Ascending aorta (tissue), 2 donors: ENCODE results near the gene GLRX2. TPM values are rescaled to one million over a fixed set of nuclear protein-coding genes. Genes with fewer than 3 reads are reported as not detected.

Source experiments
- DNase-seq, 2 donors: peaks; one replicate each; pipeline ENCODE4 v3.0.0-alpha.2; 2019; ENCODE audit warnings: low spot score in 2 of 2
- H3K27ac ChIP-seq, 2 donors: fragments of 200-600 bp; sonication (generic); one replicate each; pipeline ENCODE4 v1.5.1; 2016 to 2017; ENCODE audit warnings: mild to moderate bottlenecking in 1 of 2
- H3K27me3 ChIP-seq: fragments of 200-600 bp; sonication (generic); one replicate; pipeline ENCODE4 v1.5.1; 2017
- H3K36me3 ChIP-seq, 2 donors: fragments of 200-600 bp; sonication (generic); one replicate each; pipeline ENCODE4 v1.5.1; 2016
- H3K4me1 ChIP-seq, 2 donors: fragments of 200-600 bp; sonication (generic); one replicate each; pipeline ENCODE4 v1.5.1; 2016 to 2017; ENCODE audit warnings: mild to moderate bottlenecking in 1 of 2
- H3K4me3 ChIP-seq, 2 donors: fragments of 200-600 bp; sonication (generic); one replicate each; pipeline ENCODE4 v1.5.1; 2016 to 2017; ENCODE audit warnings: mild to moderate bottlenecking in 1 of 2
- H3K9me3 ChIP-seq, 2 donors: fragments of 200-600 bp; sonication (generic); one replicate each; pipeline ENCODE4 v1.5.1; 2016
- intact Hi-C: fragments of 100-400 bp; cut with DNase I; formaldehyde crosslinking; loops from one replicate; pipeline ENCODE4 v1.15.1; 2023
- total RNA-seq: library from RNA; depleted of rRNA; stranded (reverse); fragments of >200 nt; gene quantifications from one replicate; pipeline ENCODE4 v1.1.0, GENCODE V29; 2016
- TF ChIP-seq, protein P1 (sequence below), 3 experiments: fragments of 200-600 bp in 2 of 3; fragments of 450-650 bp in 1 of 3; sonication (generic) in 2 of 3; IDR thresholded peaks; one replicate each; pipeline ENCODE4 v1.5.1; 2016 to 2019; ENCODE audit warnings: antibody characterized with exemption in 3 of 3, mild to moderate bottlenecking in 1 of 3, moderate library complexity in 1 of 3

The GLRX2 gene
- total RNA-seq, 1 donor from 2014 or later: 2.8 TPM

- H3K9me3 ChIP-seq: no peaks in the 10 kb centered on the region
- TF ChIP-seq, protein P1, sequence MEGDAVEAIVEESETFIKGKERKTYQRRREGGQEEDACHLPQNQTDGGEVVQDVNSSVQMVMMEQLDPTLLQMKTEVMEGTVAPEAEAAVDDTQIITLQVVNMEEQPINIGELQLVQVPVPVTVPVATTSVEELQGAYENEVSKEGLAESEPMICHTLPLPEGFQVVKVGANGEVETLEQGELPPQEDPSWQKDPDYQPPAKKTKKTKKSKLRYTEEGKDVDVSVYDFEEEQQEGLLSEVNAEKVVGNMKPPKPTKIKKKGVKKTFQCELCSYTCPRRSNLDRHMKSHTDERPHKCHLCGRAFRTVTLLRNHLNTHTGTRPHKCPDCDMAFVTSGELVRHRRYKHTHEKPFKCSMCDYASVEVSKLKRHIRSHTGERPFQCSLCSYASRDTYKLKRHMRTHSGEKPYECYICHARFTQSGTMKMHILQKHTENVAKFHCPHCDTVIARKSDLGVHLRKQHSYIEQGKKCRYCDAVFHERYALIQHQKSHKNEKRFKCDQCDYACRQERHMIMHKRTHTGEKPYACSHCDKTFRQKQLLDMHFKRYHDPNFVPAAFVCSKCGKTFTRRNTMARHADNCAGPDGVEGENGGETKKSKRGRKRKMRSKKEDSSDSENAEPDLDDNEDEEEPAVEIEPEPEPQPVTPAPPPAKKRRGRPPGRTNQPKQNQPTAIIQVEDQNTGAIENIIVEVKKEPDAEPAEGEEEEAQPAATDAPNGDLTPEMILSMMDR (IDR thresholded peaks at IDR 0.05): no peak
- intact Hi-C loops: no loop called here
- H3K27me3 ChIP-seq: no peaks in the 10 kb centered on the region
- H3K4me1 ChIP-seq: peaks cover 0 to 9% of the 10 kb centered on the region in 2 donors
- H3K36me3 ChIP-seq: no peaks in the 10 kb centered on the region
- H3K4me3 ChIP-seq: no peak overlapping the region
- peak overlapping the region in 1 of 2 donors; percentile 65 for H3K27ac ChIP-seq
- DNase-seq: no peak
Measured at GRCh38 chr1:193110864-193111263, 5.7 kb upstream of the GLRX2 start.

DNA sequence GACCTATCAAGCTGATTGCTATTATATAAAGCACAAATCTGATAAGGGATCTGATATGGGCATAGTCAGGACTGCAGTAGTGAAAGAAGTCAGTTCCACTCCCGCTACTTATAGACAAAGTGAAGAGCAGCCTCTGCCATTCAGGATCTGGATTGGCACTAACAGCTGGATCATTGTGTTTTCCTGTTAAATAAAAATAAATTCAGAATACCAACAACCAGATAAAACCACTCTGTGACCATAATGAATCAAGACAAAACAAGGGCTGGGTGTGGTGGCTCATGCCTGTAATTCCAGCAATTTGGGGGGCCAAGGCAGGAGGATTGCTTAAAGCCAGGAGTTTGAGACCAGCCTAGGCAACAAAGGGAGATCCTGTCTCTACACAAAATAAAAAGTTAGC lies 5.0 kb upstream of the GLRX2 start:
- Histone ChIP-seq H3K4me1 (peaks cover 0 to 9% of the 10 kb centered on the region in 2 donors), H3K36me3 (no peaks in the 10 kb centered on the region), H3K27me3 (no peaks in the 10 kb centered on the region), H3K4me3 (no peak overlapping the region), H3K9me3 (no peaks in the 10 kb centered on the region), H3K27ac (no peak overlapping the region)
- TF ChIP-seq, protein P1 (IDR thresholded peaks at IDR 0.05): no peak
- intact Hi-C loops: no loop called here
- no peak for DNase-seq

DNA sequence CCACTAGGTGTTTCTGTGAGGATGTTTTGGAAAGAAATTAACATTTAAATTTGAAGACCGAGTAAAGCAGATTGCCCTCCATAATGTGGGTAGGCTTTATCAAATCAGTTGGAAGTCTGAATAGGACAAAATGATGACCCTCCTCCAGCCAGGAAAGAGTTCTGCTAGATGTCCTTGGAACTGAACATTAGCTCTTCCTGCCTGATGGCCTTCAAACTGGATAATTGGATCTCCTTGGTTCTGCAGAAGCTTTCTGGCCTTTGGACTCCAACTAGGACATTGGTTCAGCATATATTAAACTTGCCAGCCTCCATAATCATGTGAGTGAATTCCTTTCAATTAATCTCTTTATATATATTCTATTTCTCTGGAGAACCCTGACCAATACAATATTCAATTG lies 4.4 kb upstream of the GLRX2 start:
- H3K4me1 ChIP-seq: peaks cover 0 to 9% of the 10 kb centered on the region in 2 donors
- no peaks in the 10 kb centered on the region for H3K27me3 ChIP-seq
- H3K4me3 ChIP-seq: no peak overlapping the region
- no peaks in the 10 kb centered on the region for H3K9me3 ChIP-seq
- no peak overlapping the region for H3K27ac ChIP-seq
- DNase-seq: no peak
- intact Hi-C loops: no loop called here
- TF ChIP-seq, protein P1 (IDR thresholded peaks at IDR 0.05): no peak
- no peaks in the 10 kb centered on the region for H3K36me3 ChIP-seq

DNA sequence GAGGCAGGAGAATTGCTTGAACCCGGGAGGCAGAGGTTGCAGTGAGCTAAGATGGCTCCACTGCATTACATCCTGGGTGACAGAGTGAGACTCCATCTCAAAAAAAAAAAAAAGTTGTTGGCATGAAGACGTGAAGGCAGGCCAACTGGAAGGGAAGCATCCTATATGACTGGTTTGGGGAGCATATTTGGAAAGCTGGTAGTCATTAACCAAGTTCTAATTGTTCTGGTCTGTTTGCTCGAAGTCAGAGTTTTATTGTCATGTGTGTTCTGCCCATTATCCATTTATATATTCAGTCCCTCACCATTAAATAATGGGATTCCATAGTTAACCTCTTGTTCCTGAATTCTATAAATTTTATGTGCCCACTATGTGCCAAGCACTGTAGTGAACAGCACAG lies 3.3 kb upstream of the GLRX2 start:
- Histone ChIP-seq H3K36me3 (no peaks in the 10 kb centered on the region), H3K27me3 (no peaks in the 10 kb centered on the region), H3K4me1 (peaks cover 2 to 15% of the 10 kb centered on the region in 2 donors), H3K27ac (no peak overlapping the region), H3K4me3 (no peak overlapping the region), H3K9me3 (no peaks in the 10 kb centered on the region)
- TF ChIP-seq, protein P1 (IDR thresholded peaks at IDR 0.05): no peak
- no peak for DNase-seq
- intact Hi-C loops: no loop called here

GRCh38 chr1:193105821-193106177 lies 585 bp upstream of the GLRX2 start:
- Histone ChIP-seq H3K9me3 (no peaks in the 10 kb centered on the region), H3K4me1 (peaks cover 2 to 19% of the 10 kb centered on the region in 2 donors), H3K27me3 (no peaks in the 10 kb centered on the region), H3K27ac (peak overlapping the region; percentile 94 to 97), H3K4me3 (peak overlapping the region; percentile 93 to 98), H3K36me3 (no peaks in the 10 kb centered on the region)
- TF ChIP-seq, protein P1 (IDR thresholded peaks at IDR 0.05): no peak
- intact Hi-C loops: loop anchor here (1.0 kb wide), 3 partner anchors 17 to 297 kb away; partner anchors contain the start of genes CDC73, RO60 and UCHL5
- no peak for DNase-seq

- H3K4me1 ChIP-seq: peaks cover 2 to 19% of the 10 kb centered on the region in 2 donors
- H3K4me3 ChIP-seq: peak overlapping the region; percentile 93 to 98
- intact Hi-C loops: no loop called here
- peak in 1 of 2 donors; percentile 75 for DNase-seq
- H3K36me3 ChIP-seq: peaks cover 8 to 12% of the 10 kb centered on the region in 2 donors
- TF ChIP-seq, protein P1 (IDR thresholded peaks at IDR 0.05): no peak
- peak overlapping the region; percentile 94 to 97 for H3K27ac ChIP-seq
- no peaks in the 10 kb centered on the region for H3K9me3 ChIP-seq
- H3K27me3 ChIP-seq: no peaks in the 10 kb centered on the region
Measured at GRCh38 chr1:193104502-193104906, 710 bp downstream of the GLRX2 start.
